Stimulated activated memory B cell treated with anti-CD40 and anti-IgM and Interleukin-4, amounts not matched to agents 10 μg/mL and 1 μg/mL and 100 μg/mL, for 72 hours (primary cell): Measurements from ENCODE around the gene AFF1.

Experiments used
- ATAC-seq: fragments of 150-1000 bp; cut with Tn5 transposase; 2 replicates; pipeline ENCODE4 v1.10.0; 2021
- H3K27ac Mint-ChIP-seq: one replicate; pipeline ENCODE4 v1.8.0; 2022; ENCODE audit warnings: mild to moderate bottlenecking, mixed read lengths
- H3K27me3 Mint-ChIP-seq: one replicate; pipeline ENCODE4 v1.8.0; 2022; ENCODE audit warnings: mixed read lengths
- H3K36me3 Mint-ChIP-seq: one replicate; pipeline ENCODE4 v1.8.0; 2022; ENCODE audit warnings: mixed read lengths
- H3K4me1 Mint-ChIP-seq: one replicate; pipeline ENCODE4 v1.8.0; 2022; ENCODE audit warnings: mixed read lengths
- H3K4me3 Mint-ChIP-seq: one replicate; pipeline ENCODE4 v1.8.0; 2022; ENCODE audit warnings: mild to moderate bottlenecking, moderate library complexity, mixed read lengths
- H3K9me3 Mint-ChIP-seq: one replicate; pipeline ENCODE4 v1.8.0; 2022; ENCODE audit warnings: mixed read lengths

AFF1 gene, protein sequence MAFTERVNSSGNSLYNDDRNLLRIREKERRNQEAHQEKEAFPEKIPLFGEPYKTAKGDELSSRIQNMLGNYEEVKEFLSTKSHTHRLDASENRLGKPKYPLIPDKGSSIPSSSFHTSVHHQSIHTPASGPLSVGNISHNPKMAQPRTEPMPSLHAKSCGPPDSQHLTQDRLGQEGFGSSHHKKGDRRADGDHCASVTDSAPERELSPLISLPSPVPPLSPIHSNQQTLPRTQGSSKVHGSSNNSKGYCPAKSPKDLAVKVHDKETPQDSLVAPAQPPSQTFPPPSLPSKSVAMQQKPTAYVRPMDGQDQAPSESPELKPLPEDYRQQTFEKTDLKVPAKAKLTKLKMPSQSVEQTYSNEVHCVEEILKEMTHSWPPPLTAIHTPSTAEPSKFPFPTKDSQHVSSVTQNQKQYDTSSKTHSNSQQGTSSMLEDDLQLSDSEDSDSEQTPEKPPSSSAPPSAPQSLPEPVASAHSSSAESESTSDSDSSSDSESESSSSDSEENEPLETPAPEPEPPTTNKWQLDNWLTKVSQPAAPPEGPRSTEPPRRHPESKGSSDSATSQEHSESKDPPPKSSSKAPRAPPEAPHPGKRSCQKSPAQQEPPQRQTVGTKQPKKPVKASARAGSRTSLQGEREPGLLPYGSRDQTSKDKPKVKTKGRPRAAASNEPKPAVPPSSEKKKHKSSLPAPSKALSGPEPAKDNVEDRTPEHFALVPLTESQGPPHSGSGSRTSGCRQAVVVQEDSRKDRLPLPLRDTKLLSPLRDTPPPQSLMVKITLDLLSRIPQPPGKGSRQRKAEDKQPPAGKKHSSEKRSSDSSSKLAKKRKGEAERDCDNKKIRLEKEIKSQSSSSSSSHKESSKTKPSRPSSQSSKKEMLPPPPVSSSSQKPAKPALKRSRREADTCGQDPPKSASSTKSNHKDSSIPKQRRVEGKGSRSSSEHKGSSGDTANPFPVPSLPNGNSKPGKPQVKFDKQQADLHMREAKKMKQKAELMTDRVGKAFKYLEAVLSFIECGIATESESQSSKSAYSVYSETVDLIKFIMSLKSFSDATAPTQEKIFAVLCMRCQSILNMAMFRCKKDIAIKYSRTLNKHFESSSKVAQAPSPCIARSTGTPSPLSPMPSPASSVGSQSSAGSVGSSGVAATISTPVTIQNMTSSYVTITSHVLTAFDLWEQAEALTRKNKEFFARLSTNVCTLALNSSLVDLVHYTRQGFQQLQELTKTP

GRCh38 chr4:86934771-86935565 lies at the start of gene AFF1:
Gene AFF1, plus strand, starts transcription at chr4:86935011. Its CDS starts 13,523 bp downstream, at chr4:86948534.
- peak; percentile 87 for ATAC-seq
- Mint-ChIP-seq H3K9me3 (no peaks in the 10 kb centered on the region), H3K27me3 (no peaks in the 10 kb centered on the region), H3K4me1 (peaks cover 54% of the 10 kb centered on the region), H3K36me3 (peaks cover 10% of the 10 kb centered on the region), H3K4me3 (peak within 1 kb of the TSS; percentile 92), H3K27ac (peak within 1 kb of the TSS; percentile 86)

GRCh38 chr4:86890790-86891189 lies 44.0 kb upstream of the AFF1 start:
- no peak for ATAC-seq
- H3K36me3 Mint-ChIP-seq, result no peaks in the 10 kb centered on the region

GRCh38 chr4:86891762-86892635 lies 42.8 kb upstream of the AFF1 start, which contains the start of gene C4orf36:
Gene C4orf36, minus strand, starts transcription at chr4:86892422. Its CDS starts 902 bp downstream, at chr4:86891520.
- ATAC-seq, result peak; percentile 71
- H3K9me3 Mint-ChIP-seq, result no peaks in the 10 kb centered on the region
- peak within 1 kb of the TSS; percentile 65 for H3K4me3 Mint-ChIP-seq
- no peaks in the 10 kb centered on the region for H3K36me3 Mint-ChIP-seq
- H3K27ac Mint-ChIP-seq, result no peak within 1 kb of the TSS
- H3K27me3 Mint-ChIP-seq, result peaks cover 36% of the 10 kb centered on the region
- H3K4me1 Mint-ChIP-seq, result peaks cover 5% of the 10 kb centered on the region

More at GRCh38 chr4:86890790-86891189, 44.0 kb upstream of the AFF1 start:
- Mint-ChIP-seq H3K27me3 (peaks cover 36% of the 10 kb centered on the region), H3K4me1 (peaks cover 5% of the 10 kb centered on the region), H3K4me3 (no peak overlapping the region), H3K9me3 (no peaks in the 10 kb centered on the region), H3K27ac (no peak overlapping the region)

- ATAC-seq, result peak; percentile 17
- H3K36me3 Mint-ChIP-seq, result no peaks in the 10 kb centered on the region
- peak overlapping the region; percentile 65 for H3K4me3 Mint-ChIP-seq
- peaks cover 36% of the 10 kb centered on the region for H3K27me3 Mint-ChIP-seq
- no peak overlapping the region for H3K27ac Mint-ChIP-seq
- H3K4me1 Mint-ChIP-seq, result peaks cover 5% of the 10 kb centered on the region
- no peaks in the 10 kb centered on the region for H3K9me3 Mint-ChIP-seq
Measured at GRCh38 chr4:86892636-86892960, 42.2 kb upstream of the AFF1 start.

DNA sequence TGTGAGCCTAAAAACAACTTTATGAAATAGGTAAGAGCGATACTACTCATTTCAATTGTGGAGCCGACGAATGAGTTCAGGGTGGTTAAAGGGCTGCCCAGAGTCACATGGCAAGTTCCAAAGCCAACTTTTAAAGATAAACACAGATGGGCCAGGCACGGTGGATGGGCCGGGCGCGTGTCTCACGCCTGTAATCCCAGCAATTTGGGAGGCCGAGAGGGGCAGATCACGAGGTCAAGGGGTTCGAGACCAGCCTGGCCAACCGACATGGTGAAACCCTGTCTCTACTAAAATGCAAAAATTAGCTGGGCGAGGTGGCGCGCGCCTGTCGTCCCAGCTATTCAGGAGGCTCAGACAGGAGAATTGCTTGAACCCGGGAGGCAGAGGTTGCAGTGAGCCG lies 41.7 kb upstream of the AFF1 start:
- ATAC-seq, result no peak
- Mint-ChIP-seq H3K36me3 (no peaks in the 10 kb centered on the region), H3K27ac (no peak overlapping the region), H3K9me3 (no peaks in the 10 kb centered on the region), H3K27me3 (peaks cover 36% of the 10 kb centered on the region), H3K4me1 (peaks cover 5% of the 10 kb centered on the region), H3K4me3 (no peak overlapping the region)

- Mint-ChIP-seq H3K4me3 (no peak overlapping the region), H3K27ac (no peak overlapping the region), H3K4me1 (peaks cover 5% of the 10 kb centered on the region), H3K9me3 (no peaks in the 10 kb centered on the region), H3K36me3 (no peaks in the 10 kb centered on the region), H3K27me3 (peaks cover 34% of the 10 kb centered on the region)
- no peak for ATAC-seq
Measured at GRCh38 chr4:86894455-86894854, 40.4 kb upstream of the AFF1 start.

GRCh38 chr4:86895692-86896488 lies 38.9 kb upstream of the AFF1 start:
- Mint-ChIP-seq H3K36me3 (no peaks in the 10 kb centered on the region), H3K4me1 (peaks cover 5% of the 10 kb centered on the region)

GRCh38 chr4:86896596-86896995 lies 38.2 kb upstream of the AFF1 start:
- Mint-ChIP-seq H3K4me3 (no peak overlapping the region), H3K27me3 (peaks cover 12% of the 10 kb centered on the region), H3K27ac (no peak overlapping the region), H3K9me3 (no peaks in the 10 kb centered on the region), H3K36me3 (peaks cover 1% of the 10 kb centered on the region), H3K4me1 (peaks cover 3% of the 10 kb centered on the region)
- ATAC-seq, result no peak

More at GRCh38 chr4:86895692-86896488, 38.9 kb upstream of the AFF1 start:
- Mint-ChIP-seq H3K27ac (no peak overlapping the region), H3K9me3 (no peaks in the 10 kb centered on the region), H3K4me3 (no peak overlapping the region), H3K27me3 (peaks cover 19% of the 10 kb centered on the region)
- ATAC-seq, result peak; percentile 58

DNA sequence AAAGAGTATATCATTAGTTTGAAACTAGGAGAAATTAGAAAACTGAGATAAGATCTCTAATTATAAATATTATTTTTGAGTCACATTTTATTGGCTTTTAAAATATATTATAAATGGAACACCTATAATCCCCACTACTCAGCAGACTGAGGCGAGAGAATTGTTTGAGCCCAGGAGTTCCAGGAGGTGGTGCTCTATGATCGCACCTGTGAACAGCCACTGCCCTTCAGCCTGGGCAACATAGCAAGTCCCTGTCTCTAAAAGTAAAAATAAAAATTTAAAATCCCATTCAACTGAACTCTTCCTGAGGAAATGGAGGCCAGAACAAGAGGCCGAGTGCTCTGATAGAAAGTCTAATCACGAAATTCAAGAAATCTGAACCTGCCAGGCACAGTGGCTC lies 36.2 kb upstream of the AFF1 start:
- no peaks in the 10 kb centered on the region for H3K27me3 Mint-ChIP-seq
- H3K4me3 Mint-ChIP-seq, result no peak overlapping the region
- peaks cover 5% of the 10 kb centered on the region for H3K36me3 Mint-ChIP-seq
- H3K4me1 Mint-ChIP-seq, result no peaks in the 10 kb centered on the region
- no peak for ATAC-seq
- no peak overlapping the region for H3K27ac Mint-ChIP-seq
- H3K9me3 Mint-ChIP-seq, result no peaks in the 10 kb centered on the region

DNA sequence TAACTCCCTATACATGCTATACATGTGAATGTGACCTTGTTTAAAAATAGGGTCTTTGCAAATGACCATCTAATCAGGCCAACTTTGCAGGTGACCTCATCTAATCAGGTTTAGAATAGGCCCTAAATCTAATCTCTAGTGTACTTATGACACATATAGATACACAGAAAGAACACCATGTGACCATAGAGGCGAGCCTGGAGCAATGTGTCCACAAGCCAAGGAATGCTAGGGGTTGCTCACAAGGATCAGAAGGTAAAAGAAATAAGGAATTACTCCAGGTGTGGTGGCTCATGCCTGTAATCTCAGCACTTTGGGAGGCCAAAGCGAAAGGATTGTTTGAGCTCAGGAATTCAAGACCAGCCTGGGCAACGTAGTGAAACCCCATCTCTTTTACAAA lies 32.9 kb upstream of the AFF1 start:
- ATAC-seq, result no peak
- Mint-ChIP-seq H3K4me3 (no peak overlapping the region), H3K36me3 (peaks cover 5% of the 10 kb centered on the region), H3K27ac (no peak overlapping the region), H3K4me1 (no peaks in the 10 kb centered on the region), H3K27me3 (peaks cover 8% of the 10 kb centered on the region), H3K9me3 (no peaks in the 10 kb centered on the region)

- H3K4me3 Mint-ChIP-seq, result no peak overlapping the region
- no peak for ATAC-seq
- H3K4me1 Mint-ChIP-seq, result peaks cover 36% of the 10 kb centered on the region
- H3K27ac Mint-ChIP-seq, result no peak overlapping the region
- peaks cover 8% of the 10 kb centered on the region for H3K27me3 Mint-ChIP-seq
- no peaks in the 10 kb centered on the region for H3K36me3 Mint-ChIP-seq
- no peaks in the 10 kb centered on the region for H3K9me3 Mint-ChIP-seq
Measured at GRCh38 chr4:86908251-86908657, 26.6 kb upstream of the AFF1 start.

- Mint-ChIP-seq H3K36me3 (no peaks in the 10 kb centered on the region), H3K27ac (no peak overlapping the region), H3K27me3 (no peaks in the 10 kb centered on the region), H3K9me3 (no peaks in the 10 kb centered on the region), H3K4me1 (peaks cover 36% of the 10 kb centered on the region), H3K4me3 (no peak overlapping the region)
- no peak for ATAC-seq
Measured at GRCh38 chr4:86909546-86910295, 25.1 kb upstream of the AFF1 start.
